ENCODE data around the gene VWA3B. TPM values are rescaled to one million over a fixed set of nuclear protein-coding genes. Genes with fewer than 3 reads are reported as not detected.
A peak's percentile ranks its signal among the peaks of the same experiment; 100 is the strongest.
"Not testable (repeated sequence)": the region's sequence is repeated elsewhere in the genome, so short reads cannot be mapped to it uniquely, and the experiment has no call there.

VWA3B gene
- polyA plus RNA-seq, 4 donors, result 0.16 to 0.67 (median 0.38) TPM

GRCh38 chr2:98313492-98314250, 226.7 kb downstream of the VWA3B start:
- DNase-seq (ENCODE audit: low read depth in 4 of 4, low spot score in 3 of 4), result no peak

GRCh38 chr2:98314251-98314650, 227.3 kb downstream of the VWA3B start:
- DNase-seq (ENCODE audit: low read depth in 4 of 4, low spot score in 3 of 4), result no peak

DNA sequence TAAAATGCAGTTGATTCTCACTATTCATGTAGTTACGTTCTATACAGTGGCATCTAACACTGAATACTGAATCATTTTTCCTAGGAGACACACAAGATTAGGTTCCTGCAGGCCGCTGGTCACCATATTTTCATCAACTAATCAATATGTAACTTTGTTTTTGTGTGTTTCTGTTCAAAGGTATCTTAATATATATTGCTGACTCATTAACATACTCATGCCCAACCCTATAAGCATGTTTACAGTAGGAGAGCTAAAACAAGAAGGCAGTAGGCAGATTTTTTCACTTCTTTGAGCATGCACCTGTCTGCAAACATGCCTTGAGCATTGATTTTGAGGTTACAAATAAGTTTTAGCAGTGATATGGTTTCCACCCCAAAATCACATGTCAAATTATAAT, 229.0 kb downstream of the VWA3B start:
- DNase-seq (ENCODE audit: low read depth in 4 of 4, low spot score in 3 of 4), result no peak

GRCh38 chr2:98317214-98317613, 230.2 kb downstream of the VWA3B start:
- DNase-seq (ENCODE audit: low read depth in 4 of 4, low spot score in 3 of 4), result no peak

DNA sequence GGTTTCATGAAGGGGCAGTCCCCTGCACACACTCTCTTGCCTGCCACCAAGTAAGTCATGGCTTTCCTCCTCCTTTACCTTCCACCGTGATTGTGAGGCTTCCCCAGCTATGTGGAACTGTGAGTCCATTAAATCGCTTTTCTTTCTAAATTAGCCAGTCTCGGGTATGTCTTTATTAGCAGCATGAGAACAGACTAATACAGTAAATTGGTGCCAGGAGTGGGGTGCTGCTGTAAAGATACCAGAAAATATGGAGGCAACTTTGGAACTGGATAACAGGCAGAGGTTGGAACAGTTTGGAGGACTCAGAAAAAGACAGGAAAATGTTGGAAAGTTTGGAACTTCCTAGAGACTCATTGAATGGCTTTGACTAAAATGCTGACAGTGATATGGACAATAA, 233.2 kb downstream of the VWA3B start:
- DNase-seq (ENCODE audit: low read depth in 4 of 4, low spot score in 3 of 4), result not testable (repeated sequence)

GRCh38 chr2:98324181-98324580, 237.2 kb downstream of the VWA3B start:
- DNase-seq (ENCODE audit: low read depth in 4 of 4, low spot score in 3 of 4), result no peak

- DNase-seq (ENCODE audit: low read depth in 4 of 4, low spot score in 3 of 4), result no peak
Observed at GRCh38 chr2:98327776-98328175, 240.8 kb downstream of the VWA3B start.

DNA sequence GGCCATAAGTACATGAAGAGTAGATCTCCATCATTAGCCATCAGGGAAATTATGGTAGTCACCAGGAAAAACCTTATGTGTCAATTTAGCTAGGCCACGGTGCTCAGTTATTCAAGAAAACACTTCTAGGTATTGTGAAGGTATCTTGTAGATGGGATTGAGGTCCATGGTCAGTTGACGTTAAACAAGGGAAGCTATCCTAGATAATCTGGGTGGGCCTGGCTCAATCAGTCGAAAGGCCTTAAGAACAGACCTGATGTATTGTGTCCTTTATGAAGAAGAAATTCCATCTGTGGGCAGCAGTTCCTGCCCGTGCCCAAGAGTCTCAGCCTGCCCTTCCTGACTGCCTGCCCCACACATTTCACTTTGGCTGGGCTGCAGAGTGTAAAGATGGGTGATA, 242.6 kb downstream of the VWA3B start:
- no peak for DNase-seq (ENCODE audit: low read depth in 4 of 4, low spot score in 3 of 4)

GRCh38 chr2:98332989-98333388, 246.0 kb downstream of the VWA3B start:
- no peak for DNase-seq (ENCODE audit: low read depth in 4 of 4, low spot score in 3 of 4)

GRCh38 chr2:98333922-98334321, 247.0 kb downstream of the VWA3B start:
- no peak for DNase-seq (ENCODE audit: low read depth in 4 of 4, low spot score in 3 of 4)

- DNase-seq (ENCODE audit: low read depth in 4 of 4, low spot score in 3 of 4), result no peak
Observed at GRCh38 chr2:98334439-98335078, 247.6 kb downstream of the VWA3B start.

DNA sequence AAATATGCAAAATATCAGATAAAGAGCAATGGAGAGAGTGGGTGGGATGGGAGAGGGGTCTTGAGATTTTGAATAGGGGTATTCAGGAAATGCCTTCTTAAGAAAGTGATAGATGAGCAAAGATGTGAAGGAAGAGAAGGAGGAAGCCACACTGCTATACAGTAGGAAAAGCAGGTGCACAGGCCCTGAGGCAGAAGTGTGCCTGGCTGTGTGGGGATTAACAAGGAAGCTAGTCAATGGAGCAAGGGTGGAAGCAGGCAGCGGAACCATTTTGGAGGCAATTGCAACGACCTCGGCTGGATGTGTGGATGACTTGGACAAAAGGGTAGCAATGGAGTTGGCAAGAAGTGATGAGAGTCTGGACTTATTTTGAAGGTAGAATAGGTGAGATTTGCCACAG, 248.3 kb downstream of the VWA3B start:
- DNase-seq (ENCODE audit: low read depth in 4 of 4, low spot score in 3 of 4), result no peak

DNA sequence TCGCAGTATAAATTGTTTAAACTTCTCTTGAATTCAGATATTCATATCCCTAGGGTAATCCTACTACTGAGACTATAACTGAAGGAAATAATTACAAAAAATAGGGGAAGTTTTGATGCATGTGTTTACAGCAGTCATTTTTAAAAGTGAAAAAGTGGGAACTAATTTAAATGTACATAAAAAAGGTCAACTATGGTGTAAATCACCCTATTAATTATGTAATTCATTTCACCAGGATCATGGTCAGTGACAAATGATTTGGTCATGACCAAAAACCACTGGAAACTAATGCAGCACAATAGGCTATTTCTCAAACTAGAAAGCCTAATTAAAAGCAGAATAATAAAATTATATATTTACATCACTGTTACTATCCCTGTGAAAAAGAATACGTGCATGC, 254.3 kb downstream of the VWA3B start:
- DNase-seq (ENCODE audit: low read depth in 4 of 4, low spot score in 3 of 4), result no peak

GRCh38 chr2:98343285-98343684, 256.3 kb downstream of the VWA3B start:
- DNase-seq (ENCODE audit: low read depth in 4 of 4, low spot score in 3 of 4), result no peak

- DNase-seq (ENCODE audit: low read depth in 4 of 4, low spot score in 3 of 4), result peak; percentile 14 to 51 (median 29)
Observed at GRCh38 chr2:98346311-98347236, 259.6 kb downstream of the VWA3B start, which contains the start of gene CNGA3. CNGA3 (plus strand) TSS chr2:98346456; CDS start chr2:98369976, 23,520 bp downstream.

- DNase-seq (ENCODE audit: low read depth in 4 of 4, low spot score in 3 of 4), result no peak
Observed at GRCh38 chr2:98347298-98348065, 260.5 kb downstream of the VWA3B start.

DNA sequence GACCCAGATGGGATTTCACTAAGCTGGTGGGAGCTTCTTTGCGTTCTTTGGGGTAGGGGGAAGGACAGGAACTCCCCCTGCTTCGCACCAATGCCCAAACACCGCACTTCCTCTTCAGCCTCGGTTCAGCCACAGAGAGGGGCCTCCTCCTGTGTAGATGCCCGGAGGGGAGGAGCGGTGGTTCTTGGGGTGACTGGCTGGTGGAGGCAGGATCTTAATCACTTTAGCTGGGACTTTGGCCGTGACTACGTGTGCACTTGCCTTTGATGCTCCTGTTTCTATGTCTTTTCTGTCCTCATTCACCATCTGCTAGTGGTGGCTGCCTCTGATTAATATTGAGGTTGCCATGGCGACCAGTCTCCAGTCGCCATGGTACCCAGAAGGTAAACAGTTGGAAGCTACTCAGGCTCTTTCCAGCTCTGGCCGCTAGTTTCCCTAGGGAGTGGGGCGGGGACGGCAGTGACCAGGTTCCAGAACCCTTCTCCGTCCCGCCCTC, 261.1 kb downstream of the VWA3B start:
- DNase-seq (ENCODE audit: low read depth in 4 of 4, low spot score in 3 of 4), result no peak

DNA sequence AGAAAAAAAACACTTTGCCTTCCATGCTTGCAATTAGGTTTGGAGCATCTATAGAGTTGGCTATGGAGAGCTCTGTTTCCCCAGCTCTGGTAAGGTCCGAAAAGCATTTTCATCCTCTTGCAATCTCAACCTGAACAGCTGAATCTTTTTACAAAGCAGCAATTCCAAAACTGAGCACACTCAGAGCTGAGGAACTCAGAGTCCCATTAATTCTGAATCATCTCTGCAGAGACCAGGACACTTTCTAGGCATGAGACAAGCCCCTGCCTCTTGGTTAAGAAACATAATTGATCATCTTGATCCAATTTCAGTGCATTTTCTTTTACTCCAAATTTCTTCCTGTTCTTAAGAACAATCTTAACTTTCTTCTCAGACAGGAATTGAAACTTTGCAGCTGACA, 263.4 kb downstream of the VWA3B start:
- no peak for DNase-seq (ENCODE audit: low read depth in 4 of 4, low spot score in 3 of 4)

DNA sequence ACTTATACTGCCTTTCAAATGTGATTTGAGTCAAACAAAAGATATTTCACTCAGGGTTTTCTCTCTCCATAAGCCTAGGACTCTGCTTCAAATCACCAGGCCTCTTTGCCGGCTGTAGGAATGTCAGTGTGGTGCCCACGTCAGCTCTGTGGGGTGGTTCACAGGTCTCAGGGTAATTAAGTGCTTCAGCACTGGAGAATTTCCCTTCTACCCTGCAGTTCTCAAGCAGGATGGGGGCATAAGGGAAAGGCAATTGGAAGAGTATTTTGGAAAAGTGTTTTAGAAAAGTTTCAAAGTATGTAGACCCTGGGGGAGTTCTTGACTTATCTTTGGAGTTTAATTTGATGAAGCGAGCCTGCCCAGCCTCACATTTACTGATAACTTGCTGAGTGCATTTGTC, 268.9 kb downstream of the VWA3B start:
- DNase-seq (ENCODE audit: low read depth in 4 of 4, low spot score in 3 of 4), result no peak

GRCh38 chr2:98356729-98357128, 269.8 kb downstream of the VWA3B start:
- no peak for DNase-seq (ENCODE audit: low read depth in 4 of 4, low spot score in 3 of 4)

All from right renal pelvis (tissue), 4 donors.